Mesenteric fat pad (tissue), 1 donor: ENCODE data around the gene RASA3. TPM values are rescaled to one million over a fixed set of nuclear protein-coding genes. Genes with fewer than 3 reads are reported as not detected.
A peak's percentile ranks its signal among the peaks of the same experiment; 100 is the strongest.

Experiments used
- DNase-seq: peaks from one replicate; pipeline ENCODE4 v3.0.0-alpha.2; 2020; ENCODE audit warnings: low spot score
- total RNA-seq: library from RNA; stranded (reverse); fragmentation: NEBNext Ultra II Directional; extraction: Animal tissue kit (Norgen Biotek cat#: 25700); gene quantifications from one replicate; pipeline ENCODE4 v1.2.1, GENCODE V29; 2021
- donor health status: DM: yes; HTN: yes; CAD: no.

RASA3 gene
- total RNA-seq, 1 donor from 2014 or later: 102 TPM

DNA sequence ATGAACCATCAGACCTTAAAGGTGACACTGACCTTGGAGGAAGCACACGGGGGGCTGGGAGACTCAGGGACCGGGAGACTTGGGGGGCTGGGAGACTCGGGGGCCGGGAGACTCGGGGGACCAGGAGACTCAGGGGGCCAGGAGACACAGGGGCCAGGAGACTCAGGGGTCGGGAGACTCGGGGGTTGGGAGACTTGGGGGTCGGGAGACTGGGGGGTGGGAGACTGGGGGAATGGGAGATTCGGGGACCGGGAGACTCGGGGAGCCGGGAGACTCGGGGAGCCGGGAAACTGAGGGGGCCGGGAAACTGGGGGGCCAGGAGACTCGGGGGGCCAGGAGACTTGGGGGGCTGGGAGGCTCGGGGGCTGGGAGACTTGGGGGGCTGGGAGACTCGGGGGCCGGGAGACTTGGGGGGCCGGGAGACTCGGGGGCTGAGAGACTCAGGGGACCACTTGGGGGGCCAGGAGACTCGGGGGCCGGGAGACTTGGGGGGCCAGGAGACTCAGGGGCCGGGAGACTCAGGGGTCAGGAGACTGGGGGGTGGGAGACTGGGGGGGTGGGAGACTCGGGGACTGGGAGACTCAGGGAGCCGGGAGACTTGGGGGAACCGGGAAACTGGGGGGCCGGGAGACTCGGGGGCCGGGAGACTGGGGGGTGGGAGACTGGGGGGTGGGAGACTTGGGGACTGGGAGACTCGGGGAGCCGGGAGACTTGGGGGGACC lies 62.9 kb downstream of the RASA3 start:
- peak; percentile 71 for DNase-seq

DNA sequence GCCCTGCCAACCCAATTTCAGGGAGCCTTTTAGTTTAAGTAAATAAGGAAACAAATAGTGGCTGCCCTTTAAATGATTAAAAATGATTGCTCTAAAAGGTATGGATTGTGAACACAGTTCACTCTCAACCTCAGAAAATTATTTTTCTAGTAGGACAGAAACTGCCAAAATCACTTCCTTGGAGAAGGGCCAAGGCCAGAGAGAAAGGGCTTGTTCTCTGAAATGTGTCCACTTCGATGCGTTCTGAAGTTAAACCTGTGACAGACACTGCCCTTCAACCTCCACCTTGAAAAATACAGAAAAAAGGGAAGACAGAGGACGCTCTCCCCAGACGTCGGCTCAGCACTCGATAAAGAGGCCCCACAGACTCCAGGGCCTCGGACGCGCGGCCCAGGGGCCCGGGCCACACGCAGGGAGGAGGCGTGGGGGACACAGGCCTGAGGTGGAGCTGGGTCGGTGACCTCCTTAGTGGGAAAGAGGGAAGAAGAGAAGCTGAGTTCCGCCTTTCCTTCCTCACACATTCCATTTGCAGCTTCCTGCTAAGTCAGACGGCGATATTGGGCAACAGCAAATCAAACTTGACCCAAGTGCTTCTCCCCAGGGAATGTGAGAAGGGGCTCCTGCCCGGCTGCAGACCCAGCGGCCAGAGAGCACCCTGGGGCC lies 63.6 kb downstream of the RASA3 start:
- peak; percentile 51 for DNase-seq

DNA sequence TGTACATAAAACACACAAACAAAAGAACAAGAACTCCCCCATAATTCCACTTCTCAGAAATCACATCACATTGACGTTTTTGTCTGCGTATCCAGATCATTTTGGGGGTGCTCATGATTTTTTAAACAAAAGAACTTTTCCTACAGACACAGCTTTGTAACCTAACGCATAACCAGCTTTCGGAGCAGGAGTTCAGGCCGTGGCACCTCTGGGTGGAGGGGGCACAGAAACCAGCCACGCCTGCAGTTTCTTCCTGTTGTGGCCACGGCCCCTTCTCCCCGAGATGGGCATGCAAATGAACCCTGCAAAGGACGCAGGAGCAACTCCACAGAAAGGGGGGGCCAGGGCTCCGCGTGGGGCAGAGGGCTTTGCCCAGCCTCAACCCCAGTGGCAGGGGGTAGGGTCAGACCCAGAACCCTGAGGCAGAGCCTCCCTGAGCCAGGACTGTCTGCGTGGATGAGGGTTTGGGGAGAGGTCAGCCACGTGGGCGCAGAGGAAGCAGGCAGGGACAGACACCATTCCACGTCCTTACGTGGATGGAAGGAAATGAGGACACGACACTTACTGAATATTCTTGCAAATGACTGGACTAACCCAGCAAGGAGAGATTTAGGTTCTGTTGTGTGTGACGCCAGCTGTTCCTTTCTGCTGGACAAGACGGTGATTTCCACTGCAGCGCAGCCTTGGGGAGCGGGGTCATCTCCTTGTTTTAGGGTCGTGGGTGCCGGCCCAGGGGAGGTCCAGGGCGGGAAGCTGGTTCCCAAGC lies 64.4 kb downstream of the RASA3 start:
- no peak for DNase-seq

DNA sequence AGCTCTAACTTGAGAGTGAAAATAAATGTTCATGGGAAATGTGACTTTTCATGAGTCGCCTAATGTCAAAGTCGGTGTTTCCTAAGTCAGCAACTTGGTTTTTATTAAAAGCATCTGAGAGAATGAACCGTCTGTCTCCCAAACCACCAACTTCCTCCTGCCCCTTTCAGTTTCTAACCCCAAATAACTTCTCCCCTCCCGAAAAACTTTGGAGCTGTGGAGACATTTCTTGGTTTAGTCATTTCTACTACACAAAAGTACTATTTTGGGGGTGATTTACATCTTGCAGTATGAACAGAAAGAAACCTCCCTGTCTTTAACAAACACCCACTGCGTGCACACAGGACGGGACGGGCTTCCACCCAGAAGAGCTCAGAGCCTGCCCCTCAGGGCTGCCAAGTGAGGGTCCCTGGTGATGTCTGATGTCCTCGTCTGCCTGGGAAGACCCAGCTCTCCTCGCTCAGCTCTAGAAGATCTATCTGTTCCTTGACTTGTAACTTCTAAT lies 65.0 kb downstream of the RASA3 start:
- DNase-seq: no peak

DNA sequence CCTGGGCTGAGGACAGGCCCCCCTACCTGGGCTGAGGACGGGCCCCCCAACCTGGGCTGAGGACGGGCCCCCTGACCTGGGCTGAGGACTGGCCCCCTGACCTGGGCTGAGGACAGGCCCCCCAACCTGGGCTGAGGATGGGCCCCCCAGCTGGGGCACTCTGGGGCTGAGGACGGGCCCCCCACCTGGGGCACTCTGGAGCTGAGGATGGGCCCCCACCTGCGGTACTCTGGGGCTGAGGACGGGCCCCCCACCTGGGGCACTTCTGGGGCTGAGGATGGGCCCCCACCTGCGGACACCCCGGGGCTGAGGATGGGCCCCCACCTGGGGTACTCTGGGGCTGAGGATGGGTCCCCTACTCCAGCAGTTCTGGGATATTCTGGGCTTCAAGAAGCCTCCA lies 65.5 kb downstream of the RASA3 start:
- DNase-seq: no peak

DNA sequence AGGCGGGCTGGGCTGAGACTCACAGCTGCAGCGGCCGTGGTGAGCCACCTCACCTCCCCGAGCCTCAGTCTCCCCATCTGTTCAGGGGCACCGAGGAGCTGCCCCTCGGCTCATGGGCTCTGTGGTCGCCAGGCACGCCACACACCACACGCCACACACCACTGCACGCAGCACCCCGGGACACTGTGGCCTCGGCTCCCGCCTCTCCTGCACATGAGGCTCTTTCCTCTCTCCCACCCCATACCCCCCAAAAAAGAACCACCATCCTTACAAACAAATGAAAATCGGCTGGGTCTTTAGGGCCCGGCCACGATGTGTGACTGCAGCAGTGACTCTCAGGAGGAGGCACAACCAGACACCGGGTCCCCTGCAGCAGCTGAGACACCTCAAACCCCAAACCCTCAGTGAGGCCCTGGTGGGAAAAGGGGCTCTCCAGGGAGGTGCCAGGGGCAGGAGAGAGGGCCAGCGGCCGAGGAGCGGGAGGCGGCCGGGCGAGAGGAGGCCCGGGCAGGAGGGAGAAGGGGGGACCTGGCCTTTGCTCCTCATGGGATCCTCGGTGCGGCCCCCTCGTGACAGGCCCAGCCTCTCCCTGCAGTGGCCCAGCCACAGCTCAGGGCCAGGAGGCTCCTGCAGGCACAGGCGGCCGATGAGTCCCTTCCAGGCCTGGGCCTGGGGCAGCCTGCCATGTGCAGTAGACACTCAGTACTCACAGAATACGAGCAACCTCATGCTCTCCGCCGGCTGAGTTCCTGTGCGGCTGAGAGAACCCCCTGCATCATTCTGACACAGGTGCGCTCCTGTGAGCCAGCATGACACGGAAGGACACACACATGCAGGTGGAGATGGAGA lies 66.3 kb downstream of the RASA3 start:
- no peak for DNase-seq

DNA sequence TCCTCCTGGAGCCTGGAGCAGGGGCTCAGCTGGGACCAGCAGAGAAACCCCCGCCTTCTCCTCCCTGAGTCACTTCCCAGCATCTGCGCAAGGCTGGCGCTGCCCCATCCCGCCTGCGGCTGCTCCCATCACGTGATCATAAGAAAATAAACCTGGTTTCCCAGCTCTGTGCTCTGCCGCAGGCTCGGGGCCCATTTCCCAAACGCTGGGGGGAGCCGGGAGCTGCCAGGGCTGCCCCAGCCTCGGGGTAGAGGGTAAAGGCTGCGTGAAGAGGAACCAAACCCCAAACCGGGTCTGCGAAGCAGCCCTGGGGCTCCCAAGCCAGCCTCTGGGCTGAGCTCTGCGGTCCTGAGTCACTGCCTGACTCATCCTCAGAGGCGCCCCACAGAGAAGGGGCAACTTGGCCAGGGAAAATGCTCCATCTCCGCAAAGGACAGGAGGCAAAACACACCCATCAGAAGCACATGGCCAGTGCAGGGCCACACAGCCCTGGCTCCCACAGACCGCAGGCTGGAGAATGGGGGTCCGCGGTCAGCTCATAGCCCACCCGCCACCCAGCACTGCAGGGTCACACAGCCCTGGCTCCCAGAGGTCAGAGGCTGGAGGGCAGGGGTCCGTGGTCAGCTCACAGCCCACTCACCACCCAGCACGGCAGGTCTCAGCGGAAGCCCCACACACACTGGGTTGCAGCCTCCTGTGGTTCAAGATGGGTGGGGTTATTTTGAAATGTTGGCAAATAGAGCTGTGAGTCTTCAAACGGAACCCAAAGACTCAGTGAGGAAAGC lies 67.1 kb downstream of the RASA3 start:
- DNase-seq: peak; percentile 94

DNA sequence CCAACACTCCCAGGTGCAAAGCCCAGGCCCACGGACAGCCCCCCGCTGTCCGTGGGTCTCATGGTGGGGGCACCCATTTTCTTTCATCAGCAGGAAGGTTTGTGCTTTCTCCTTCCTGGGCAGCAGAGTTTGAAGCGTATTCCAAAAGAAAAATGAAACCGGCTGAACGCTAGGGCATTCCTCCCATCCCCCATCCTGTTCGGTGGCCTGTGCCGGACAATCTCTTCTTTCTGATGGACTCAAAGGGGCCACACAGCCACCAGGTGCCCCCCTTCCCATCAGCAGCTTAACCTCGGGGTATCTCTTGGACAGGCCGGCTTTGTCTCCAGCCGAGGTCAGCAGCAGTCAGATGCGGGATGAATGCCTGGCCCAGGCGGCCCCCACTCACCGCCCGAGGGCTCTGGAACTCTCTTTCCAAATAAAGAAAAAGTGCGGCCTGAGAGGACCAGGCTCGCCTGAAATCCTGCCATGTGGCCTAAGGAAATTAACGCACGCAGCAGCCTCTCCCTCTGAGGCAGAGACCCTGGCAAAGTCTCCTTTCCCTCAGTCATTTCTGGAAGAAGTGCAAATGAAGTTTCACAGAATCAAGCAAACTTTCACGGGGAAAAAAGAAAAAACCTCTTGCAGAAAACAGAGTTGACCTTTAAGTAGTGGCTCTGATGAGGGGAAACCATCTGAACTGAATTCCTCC lies 67.8 kb downstream of the RASA3 start:
- no peak for DNase-seq

DNA sequence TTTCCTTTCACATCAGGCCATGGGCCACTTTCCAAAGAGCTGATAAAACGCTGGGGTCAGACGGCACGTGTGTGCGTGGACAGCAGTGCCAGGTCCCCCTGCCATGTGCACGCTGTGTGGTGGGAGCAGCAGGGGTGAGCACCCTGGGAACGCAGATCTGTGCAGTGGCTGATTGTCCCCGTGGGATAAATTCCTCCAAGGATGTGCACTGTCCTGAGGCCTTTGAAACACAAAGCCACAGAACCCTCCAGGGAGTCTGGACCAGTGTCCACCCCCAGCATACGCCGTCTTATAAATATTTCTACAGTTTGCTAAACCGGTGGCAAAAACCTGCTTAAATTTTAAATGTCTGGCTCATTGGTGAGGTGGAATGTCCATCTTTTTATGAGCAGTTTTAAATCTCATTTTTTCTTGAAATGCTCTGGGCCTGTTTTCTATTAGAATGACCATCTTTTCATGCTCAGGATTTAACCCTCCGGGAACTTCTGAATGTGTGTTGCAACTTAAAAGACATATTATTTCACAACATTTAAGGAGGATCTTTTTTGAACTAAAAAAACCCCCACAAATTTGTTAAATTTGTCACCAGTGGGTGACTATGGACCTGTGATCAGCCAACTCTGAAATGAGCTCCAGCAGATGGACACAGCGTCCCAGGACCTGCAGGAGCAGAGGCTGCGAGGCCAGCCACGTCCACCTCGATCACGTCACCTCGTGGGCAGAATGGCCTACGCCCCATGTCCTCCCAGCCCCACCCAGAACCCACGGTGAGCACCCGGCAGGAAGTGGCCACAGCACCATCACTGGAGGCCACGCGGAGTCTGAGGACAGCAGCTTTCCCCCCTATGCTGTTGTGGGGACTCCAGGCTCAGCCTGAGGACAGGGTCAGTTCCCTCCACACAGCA lies 68.6 kb downstream of the RASA3 start:
- no peak for DNase-seq

DNA sequence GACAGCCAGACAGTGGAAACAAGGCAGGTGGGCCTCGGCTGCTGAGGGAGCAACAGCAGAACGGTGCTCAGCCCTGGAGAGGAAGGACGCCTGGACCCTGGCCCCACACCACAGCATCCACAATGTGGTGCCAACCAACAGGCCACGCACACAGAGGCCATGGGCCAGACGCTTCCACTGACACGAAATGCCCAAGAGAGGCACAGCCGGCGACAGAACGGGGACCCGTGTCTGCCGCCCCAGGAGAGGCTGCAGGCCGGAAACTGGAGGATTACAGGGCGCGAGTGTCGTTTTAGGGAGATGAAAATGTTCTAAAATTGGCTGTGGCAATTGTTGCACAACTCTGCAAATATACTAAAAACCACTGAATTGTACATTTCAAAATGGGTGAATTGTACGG lies 69.7 kb downstream of the RASA3 start:
- DNase-seq: no peak

DNA sequence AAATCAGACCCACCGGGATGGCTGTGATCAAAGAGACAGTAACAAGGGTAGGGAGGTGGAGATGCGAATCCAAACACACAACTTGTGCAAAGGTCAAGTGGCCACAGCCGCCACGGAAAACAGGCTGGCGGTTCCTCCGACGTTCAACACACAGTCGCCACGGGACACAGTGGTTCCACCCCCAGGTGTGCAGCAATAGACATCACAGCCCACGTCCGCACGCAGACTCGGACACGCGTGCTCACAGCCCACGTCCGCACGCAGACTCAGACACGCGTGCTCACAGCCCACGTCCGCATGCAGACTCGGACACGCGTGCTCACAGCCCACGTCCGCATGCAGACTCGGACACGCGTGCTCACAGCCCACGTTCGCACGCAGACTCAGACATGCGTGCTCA lies 70.1 kb downstream of the RASA3 start:
- DNase-seq: no peak

DNA sequence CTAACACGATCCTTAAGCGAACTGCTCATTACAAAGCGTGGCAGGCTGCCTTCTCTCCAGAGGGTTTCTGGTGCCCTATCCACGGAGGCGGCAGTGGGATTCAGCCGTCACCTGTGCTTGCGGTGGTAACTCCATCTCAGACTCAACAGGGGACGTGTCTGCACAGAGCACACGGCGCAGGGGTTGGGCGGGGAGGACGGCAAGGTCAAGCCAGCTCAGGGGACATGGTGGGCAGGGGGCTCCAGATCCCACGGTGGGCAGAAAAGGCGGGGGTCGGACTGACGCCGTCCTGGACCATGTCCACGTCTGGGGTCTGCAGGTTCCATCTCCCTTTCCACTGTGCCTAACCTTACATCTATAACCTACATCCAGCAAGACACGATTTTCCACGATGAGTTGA lies 70.7 kb downstream of the RASA3 start:
- DNase-seq: no peak

DNA sequence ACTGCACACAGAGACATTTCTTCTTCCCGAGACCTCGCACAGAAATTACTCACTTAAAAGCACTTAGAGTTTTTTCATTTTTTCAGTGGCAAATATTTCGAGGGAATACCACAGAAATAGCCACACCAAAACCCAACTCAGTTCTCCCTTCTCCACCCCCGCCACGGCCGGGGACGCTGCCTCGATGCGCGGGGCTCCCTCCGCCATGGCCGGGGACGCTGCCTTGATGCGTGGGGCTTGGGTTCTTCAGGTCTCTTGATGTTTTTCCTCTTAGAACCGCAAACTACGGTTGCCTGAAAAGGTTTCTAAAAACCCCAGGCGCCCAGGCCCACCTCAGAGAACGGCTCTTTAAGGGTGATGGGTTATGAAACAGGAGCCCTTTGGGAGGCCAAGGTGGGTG lies 71.4 kb downstream of the RASA3 start:
- no peak for DNase-seq

DNA sequence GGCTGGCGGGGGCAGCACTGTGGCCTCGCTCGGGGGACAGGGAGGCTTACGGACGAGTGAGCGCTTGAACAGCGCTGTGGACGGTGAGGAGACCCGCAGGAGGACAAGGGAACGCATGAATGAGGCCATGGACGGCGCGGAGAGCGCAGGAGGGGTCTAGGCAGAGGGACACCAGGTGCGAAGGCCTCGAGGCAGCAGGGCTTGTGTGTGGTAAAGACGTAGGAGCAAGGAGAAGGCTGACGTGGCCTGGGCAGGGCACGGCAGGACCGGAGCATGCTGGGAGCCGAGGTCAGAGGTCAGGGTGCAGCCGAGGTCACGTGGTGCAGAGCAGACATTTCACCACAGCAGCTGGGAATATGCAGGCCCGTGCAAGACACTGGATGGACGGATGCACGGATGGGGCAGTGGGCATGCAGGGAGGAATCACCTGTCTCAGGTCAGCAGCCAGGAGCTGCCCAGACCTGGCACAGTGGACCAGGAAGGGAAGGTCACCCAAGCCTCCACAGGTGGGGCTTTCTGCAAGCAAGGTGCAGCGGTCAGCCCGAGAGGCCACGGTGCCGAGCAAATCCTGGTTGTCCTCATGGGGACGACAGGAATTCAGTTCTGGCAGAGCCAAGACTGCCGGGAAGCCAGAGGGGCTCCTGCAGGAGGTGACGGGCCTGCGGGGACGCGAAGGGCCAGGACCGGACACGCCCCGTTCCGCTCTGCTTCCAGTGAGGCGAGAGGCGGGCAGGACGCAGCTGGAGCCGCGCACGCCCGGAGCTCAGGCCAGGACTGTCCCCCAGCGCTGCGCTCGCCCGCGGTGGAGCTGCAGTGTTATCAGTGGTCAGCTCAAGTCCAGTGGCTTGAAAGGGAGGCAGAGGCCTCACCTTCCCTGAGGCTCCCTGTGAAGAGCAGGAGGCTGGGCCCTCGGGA lies 72.2 kb downstream of the RASA3 start:
- DNase-seq: no peak

DNA sequence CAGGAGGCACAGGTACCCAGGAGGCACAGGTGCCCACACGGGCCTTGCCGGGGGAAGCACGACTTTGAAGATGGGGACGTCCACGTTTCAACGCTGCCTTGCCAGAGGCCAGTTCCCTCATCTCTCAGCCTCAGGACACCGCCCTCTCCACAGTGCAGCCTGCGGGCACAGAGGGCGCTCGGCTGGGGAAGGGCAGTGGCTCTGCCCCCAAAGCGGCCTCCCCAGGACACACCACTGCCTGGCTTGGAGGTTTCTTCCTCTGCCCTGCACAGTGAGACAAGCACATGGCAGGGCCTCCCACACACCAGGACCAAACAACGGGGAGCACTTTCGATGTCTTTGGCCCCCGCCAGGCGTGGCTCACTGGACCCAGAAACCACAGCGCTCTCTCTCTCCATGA lies 73.0 kb downstream of the RASA3 start:
- no peak for DNase-seq

DNA sequence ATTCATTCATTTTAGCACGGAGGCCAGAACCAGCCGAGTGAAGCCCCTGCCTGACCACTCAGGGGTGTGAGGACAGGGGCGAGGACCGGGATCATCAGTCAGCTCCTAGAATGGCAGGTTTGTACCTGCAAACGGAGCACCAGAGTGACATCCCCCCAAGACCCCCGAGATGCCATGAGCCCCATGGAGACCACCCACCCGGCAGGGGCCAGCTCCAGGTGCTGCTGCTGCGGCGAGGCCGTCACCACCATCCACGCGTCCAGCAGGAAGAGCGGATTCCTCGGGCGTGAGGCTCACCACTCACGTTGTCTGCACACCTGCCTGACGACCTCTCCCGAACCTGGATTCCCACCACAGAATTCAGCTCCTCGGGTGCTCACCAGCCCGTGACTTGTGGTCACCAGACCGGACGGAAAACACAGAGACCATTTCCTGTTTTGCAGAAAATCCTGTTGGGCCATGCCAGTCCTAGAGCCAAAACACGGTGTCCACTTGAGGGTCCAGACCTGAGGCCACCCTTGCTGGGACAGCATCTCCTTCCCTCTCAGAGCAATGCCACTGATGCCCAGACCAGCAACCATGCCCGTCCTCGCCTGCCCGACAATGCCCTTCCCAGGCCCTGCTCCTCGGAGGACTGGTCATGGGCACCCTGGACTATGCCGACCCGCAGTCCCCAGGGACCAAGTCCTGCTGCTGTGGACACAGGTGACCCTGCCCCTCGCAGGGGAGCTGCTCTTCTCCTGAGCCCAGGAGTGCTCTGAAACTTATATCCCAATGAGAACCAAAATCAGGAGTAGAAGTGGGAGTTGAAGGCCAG lies 74.2 kb downstream of the RASA3 start:
- no peak for DNase-seq
